Stimulated activated CD8-positive, alpha-beta memory T cell treated with anti-CD3 and anti-CD28 coated beads, Interleukin-2, amount 100 ng/mL, for 48 hours (primary cell): Measurements from ENCODE around the gene IGF2R.
"Not testable (repeated sequence)": the region's sequence is repeated elsewhere in the genome, so short reads cannot be mapped to it uniquely, and the experiment has no call there.

Experiments
- DNase-seq, 2 donors: peaks; one replicate each; pipeline ENCODE4 v3.0.0-alpha.2; 2020; ENCODE audit warnings: low read depth in 2 of 2

IGF2R gene

GRCh38 chr6:160076009-160076408 lies 107.1 kb downstream of the IGF2R start:
- no peak for DNase-seq

- DNase-seq = no peak
These were observed 108.1 kb downstream of the IGF2R start for GRCh38 chr6:160077024-160077423.

GRCh38 chr6:160077526-160077925 lies 108.6 kb downstream of the IGF2R start:
- DNase-seq = no peak

- no peak for DNase-seq
These were observed 110.2 kb downstream of the IGF2R start for GRCh38 chr6:160078883-160079685.

- DNase-seq = no peak
These were observed 110.8 kb downstream of the IGF2R start for GRCh38 chr6:160079686-160080043.

- no peak for DNase-seq
These were observed 111.2 kb downstream of the IGF2R start for GRCh38 chr6:160080097-160080496.

GRCh38 chr6:160081398-160081797 lies 112.5 kb downstream of the IGF2R start:
- DNase-seq = no peak

GRCh38 chr6:160082627-160083026 lies 113.7 kb downstream of the IGF2R start:
- no peak for DNase-seq

- DNase-seq = no peak
These were observed 115.4 kb downstream of the IGF2R start for GRCh38 chr6:160084198-160084776.

GRCh38 chr6:160085226-160085625 lies 116.3 kb downstream of the IGF2R start:
- no peak for DNase-seq

GRCh38 chr6:160085713-160086505 lies 117.0 kb downstream of the IGF2R start:
- no peak for DNase-seq

GRCh38 chr6:160086754-160087153 lies 117.9 kb downstream of the IGF2R start:
- no peak for DNase-seq

- no peak for DNase-seq
These were observed 119.3 kb downstream of the IGF2R start for GRCh38 chr6:160088069-160088783.

GRCh38 chr6:160088784-160089533 lies 120.1 kb downstream of the IGF2R start:
- no peak for DNase-seq

- DNase-seq = no peak
These were observed 120.6 kb downstream of the IGF2R start for GRCh38 chr6:160089534-160089897.

GRCh38 chr6:160090442-160091239 lies 121.8 kb downstream of the IGF2R start:
- DNase-seq = not testable (repeated sequence)

GRCh38 chr6:160092176-160092575 lies 123.3 kb downstream of the IGF2R start:
- not testable (repeated sequence) for DNase-seq

GRCh38 chr6:160092602-160093001 lies 123.7 kb downstream of the IGF2R start:
- no peak for DNase-seq

- DNase-seq = no peak
These were observed 124.2 kb downstream of the IGF2R start for GRCh38 chr6:160093061-160093460.

GRCh38 chr6:160093946-160094345 lies 125.1 kb downstream of the IGF2R start:
- no peak for DNase-seq
